ENCODE data around the gene KCTD2. TPM values are rescaled to one million over a fixed set of nuclear protein-coding genes. Genes with fewer than 3 reads are reported as not detected.
A peak's percentile ranks its signal among the peaks of the same experiment; 100 is the strongest.

KCTD2 gene
- total and polyA plus RNA-seq, 9 of the 15 experiments (the other 6 are each of a cell fraction or from before 2014, with no cell fraction given): 1.7 to 32.9 (median 15.8) TPM

- no peak for TF ChIP-seq NELFE (IDR thresholded peaks at IDR 0.05; ENCODE audit: insufficient read depth, insufficient read length)
- no peak for TF ChIP-seq NFE2L1 (tag; IDR thresholded peaks at IDR 0.05; ENCODE audit: borderline replicate concordance, low read depth)
- TF ChIP-seq HDAC8 (tag; IDR thresholded peaks at IDR 0.05): no peak
- TF ChIP-seq THRA (IDR thresholded peaks at IDR 0.05): no peak
- TF ChIP-seq FOXP4 (CRISPR knock-in tag; IDR thresholded peaks at IDR 0.05; ENCODE audit: borderline replicate concordance): no peak
- no peak for TF ChIP-seq ZNF444 (CRISPR knock-in tag; IDR thresholded peaks at IDR 0.05)
- TF ChIP-seq KAT2B (IDR thresholded peaks at IDR 0.05; ENCODE audit: low read depth, low read length): no peak
- TF ChIP-seq CUX1 (CRISPR knock-in tag; IDR thresholded peaks at IDR 0.05): no peak
- no peak for TF ChIP-seq ZNF699 (CRISPR knock-in tag; IDR thresholded peaks at IDR 0.05; ENCODE audit: insufficient replicate concordance)
- TF ChIP-seq TRIM25 (IDR thresholded peaks at IDR 0.05; ENCODE audit: borderline replicate concordance): no peak
- TF ChIP-seq ZNF57 (CRISPR knock-in tag; IDR thresholded peaks at IDR 0.05): no peak
- no peak for TF ChIP-seq HDAC3 (IDR thresholded peaks at IDR 0.05; ENCODE audit: borderline replicate concordance, partially characterized antibody)
- TF ChIP-seq LEF1 (IDR thresholded peaks at IDR 0.05): peak; percentile 93
- TF ChIP-seq RBM15 (IDR thresholded peaks at IDR 0.05; ENCODE audit: insufficient read depth, low read length): no peak
- peak; percentile 22; the same call in 1 of the 2 replicates for TF ChIP-seq PML (IDR thresholded peaks at IDR 0.05; ENCODE audit: low read length)
- 0 out of 2 replicates have a peak, but pooled peaks have one; percentile 64 for TF ChIP-seq CBX5 (IDR thresholded peaks at IDR 0.05; ENCODE audit: borderline replicate concordance, low read depth)
Measured at GRCh38 chr17:75096082-75096625, 49.1 kb downstream of the KCTD2 start (continued).
